GM21528 (cell line): ENCODE results near the gene GALNT13.

Experiments
- ATAC-seq: cut with Tn5 transposase; IDR thresholded peaks from one replicate; pipeline ENCODE4 v1.9.1; 2021; ENCODE audit warnings: mild to moderate bottlenecking, moderate library complexity; ENCODE audit not compliant: unreplicated experiment, low FRiP score

Gene GALNT13

GRCh38 chr2:154097833-154098398 lies 226.2 kb downstream of the GALNT13 start:
- no peak for ATAC-seq

GRCh38 chr2:154120706-154121105 lies 249.0 kb downstream of the GALNT13 start:
- no peak for ATAC-seq

- no peak for ATAC-seq
Measured at GRCh38 chr2:154125891-154126290, 254.2 kb downstream of the GALNT13 start.

- no peak for ATAC-seq
Measured at GRCh38 chr2:154130821-154131220, 259.1 kb downstream of the GALNT13 start.

GRCh38 chr2:154132827-154133226 lies 261.1 kb downstream of the GALNT13 start:
- ATAC-seq = no peak

- no peak for ATAC-seq
Measured at GRCh38 chr2:154133823-154134222, 262.1 kb downstream of the GALNT13 start.

GRCh38 chr2:154140249-154141025 lies 268.7 kb downstream of the GALNT13 start:
- no peak for ATAC-seq

GRCh38 chr2:154142480-154142879 lies 270.8 kb downstream of the GALNT13 start:
- ATAC-seq = no peak

GRCh38 chr2:154143105-154143504 lies 271.4 kb downstream of the GALNT13 start:
- ATAC-seq = no peak

GRCh38 chr2:154158101-154158500 lies 286.4 kb downstream of the GALNT13 start:
- no peak for ATAC-seq

- ATAC-seq = no peak
Measured at GRCh38 chr2:154161286-154161685, 289.6 kb downstream of the GALNT13 start.

- ATAC-seq = no peak
Measured at GRCh38 chr2:154170400-154170799, 298.7 kb downstream of the GALNT13 start.

- no peak for ATAC-seq
Measured at GRCh38 chr2:154173164-154173563, 301.4 kb downstream of the GALNT13 start.

- ATAC-seq = no peak
Measured at GRCh38 chr2:154173919-154174318, 302.2 kb downstream of the GALNT13 start.

- ATAC-seq = no peak
Measured at GRCh38 chr2:154182008-154182407, 310.3 kb downstream of the GALNT13 start.

GRCh38 chr2:154187948-154188347 lies 316.2 kb downstream of the GALNT13 start:
- ATAC-seq = no peak

GRCh38 chr2:154189953-154190352 lies 318.2 kb downstream of the GALNT13 start:
- no peak for ATAC-seq

- ATAC-seq = no peak
Measured at GRCh38 chr2:154193246-154193645, 321.5 kb downstream of the GALNT13 start.

- ATAC-seq = no peak
Measured at GRCh38 chr2:154194909-154195643, 323.4 kb downstream of the GALNT13 start.

- no peak for ATAC-seq
Measured at GRCh38 chr2:154195644-154196195, 324.0 kb downstream of the GALNT13 start.

- ATAC-seq = no peak
Measured at GRCh38 chr2:154198866-154199265, 327.1 kb downstream of the GALNT13 start.
